ENCODE measurements around the gene CES2. TPM values are rescaled to one million over a fixed set of nuclear protein-coding genes. Genes with fewer than 3 reads are reported as not detected.

The CES2 gene
- total and polyA plus RNA-seq, 10 donors: 8.0 to 48.1 (median 32.1) TPM

- no peak overlapping the region for H3K4me3 ChIP-seq
- TF ChIP-seq CTCF (IDR thresholded peaks at IDR 0.05 in 8 of 11, conservative IDR thresholded peaks at IDR 0.05 in 3 of 11): no peak
- TF ChIP-seq POLR2AphosphoS5 (IDR thresholded peaks at IDR 0.05): no peak
- no peak for TF ChIP-seq POLR2A (IDR thresholded peaks at IDR 0.05)
- H3K9me3 ChIP-seq: no peaks in the 10 kb centered on the region
- no peak overlapping the region for H3K27ac ChIP-seq
- H3K27me3 ChIP-seq (replicated peaks in 1 of 7): peaks cover 0 to 5% (median 0%) of the 10 kb centered on the region in 7 donors
- no peaks in the 10 kb centered on the region for H3K36me3 ChIP-seq
- WGBS, 5 donors: 69 to 80% (median 77%) methylated on average over 4 to 6 of the region's 6 CpGs
- intact Hi-C loops (cut with DNase I; ENCODE audit: low total_unique reads): no loop called here
- no peak for DNase-seq
- H3K4me1 ChIP-seq: peaks cover 0 to 35% (median 6%) of the 10 kb centered on the region in 6 donors
Observed at GRCh38 chr16:66964049-66964448, 28.7 kb downstream of the CES2 start.

GRCh38 chr16:66968847-66969246, 33.5 kb downstream of the CES2 start:
- TF ChIP-seq CTCF (IDR thresholded peaks at IDR 0.05 in 8 of 11, conservative IDR thresholded peaks at IDR 0.05 in 3 of 11) (no peak), POLR2AphosphoS5 (IDR thresholded peaks at IDR 0.05) (no peak), POLR2A (IDR thresholded peaks at IDR 0.05) (no peak)
- DNase-seq: no peak
- no peak overlapping the region for H3K27ac ChIP-seq
- H3K9me3 ChIP-seq: no peaks in the 10 kb centered on the region
- WGBS, 5 donors: 86 to 97% (median 91%) methylated on average over 4 to 5 of the region's 5 CpGs
- no peaks in the 10 kb centered on the region for H3K4me1 ChIP-seq
- no peaks in the 10 kb centered on the region for H3K36me3 ChIP-seq
- no peak overlapping the region for H3K4me3 ChIP-seq
- intact Hi-C loops (cut with DNase I; ENCODE audit: low total_unique reads): no loop called here
- peaks cover 0 to 5% (median 0%) of the 10 kb centered on the region in 7 donors for H3K27me3 ChIP-seq (replicated peaks in 1 of 7)

DNA sequence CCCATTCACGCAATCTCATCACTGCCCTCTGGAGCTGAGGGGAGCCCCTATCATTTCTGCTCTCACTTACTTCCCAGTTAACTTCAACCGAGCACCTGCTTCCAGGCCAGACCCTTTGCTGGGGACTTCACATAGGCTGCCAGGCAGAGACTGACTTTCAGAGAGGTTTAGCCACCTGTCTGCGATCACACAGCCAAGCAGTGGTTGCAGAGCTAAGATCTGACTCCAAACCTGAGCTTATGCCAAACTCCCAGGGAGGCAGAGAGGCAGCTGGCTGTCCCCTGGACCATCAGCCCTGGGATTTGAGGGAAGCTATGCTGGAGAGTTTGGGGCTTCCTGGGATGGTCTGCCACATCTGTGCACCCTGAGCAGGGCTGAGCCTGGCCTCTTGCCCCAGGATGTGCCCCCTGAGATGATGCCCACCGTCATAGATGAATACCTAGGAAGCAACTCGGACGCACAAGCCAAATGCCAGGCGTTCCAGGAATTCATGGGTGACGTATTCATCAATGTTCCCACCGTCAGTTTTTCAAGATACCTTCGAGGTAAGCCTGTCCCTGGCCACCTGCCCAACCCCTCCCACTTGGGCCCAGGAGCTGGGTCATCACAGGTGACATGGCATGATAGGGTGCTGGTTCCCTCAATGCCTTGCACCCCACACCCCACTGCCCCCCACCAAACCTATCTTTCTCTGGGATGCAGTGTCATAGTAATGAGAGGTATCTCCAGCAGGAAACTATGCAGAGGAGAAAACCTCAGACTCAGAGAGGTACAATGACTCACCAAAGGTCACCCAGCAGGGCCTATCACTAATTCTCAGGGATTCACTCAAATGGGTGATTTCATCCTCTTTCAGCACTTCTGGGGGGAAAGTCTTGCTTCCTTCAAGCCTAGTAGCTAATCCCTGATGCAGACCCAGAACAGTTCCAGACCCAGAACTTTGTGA, 35.7 kb downstream of the CES2 start:
- WGBS, 5 donors: 82 to 88% (median 86%) methylated on average over 10 of the region's 10 CpGs
- Histone ChIP-seq H3K4me1 (no peaks in the 10 kb centered on the region), H3K36me3 (no peaks in the 10 kb centered on the region), H3K27me3 (replicated peaks in 1 of 7) (peaks cover 0 to 3% (median 0%) of the 10 kb centered on the region in 7 donors), H3K4me3 (no peak overlapping the region), H3K9me3 (no peaks in the 10 kb centered on the region), H3K27ac (no peak overlapping the region)
- intact Hi-C loops (cut with DNase I; ENCODE audit: low total_unique reads): no loop called here
- DNase-seq: no peak
- no peak for TF ChIP-seq POLR2AphosphoS5 (IDR thresholded peaks at IDR 0.05)
- no peak for TF ChIP-seq POLR2A (IDR thresholded peaks at IDR 0.05)
- TF ChIP-seq CTCF (IDR thresholded peaks at IDR 0.05 in 8 of 11, conservative IDR thresholded peaks at IDR 0.05 in 3 of 11): no peak

DNA sequence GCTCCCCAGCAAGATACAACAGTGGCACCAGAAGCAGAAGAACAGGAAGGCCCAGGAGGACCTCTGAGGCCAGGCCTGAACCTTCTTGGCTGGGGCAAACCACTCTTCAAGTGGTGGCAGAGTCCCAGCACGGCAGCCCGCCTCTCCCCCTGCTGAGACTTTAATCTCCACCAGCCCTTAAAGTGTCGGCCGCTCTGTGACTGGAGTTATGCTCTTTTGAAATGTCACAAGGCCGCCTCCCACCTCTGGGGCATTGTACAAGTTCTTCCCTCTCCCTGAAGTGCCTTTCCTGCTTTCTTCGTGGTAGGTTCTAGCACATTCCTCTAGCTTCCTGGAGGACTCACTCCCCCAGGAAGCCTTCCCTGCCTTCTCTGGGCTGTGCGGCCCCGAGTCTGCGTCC, 37.7 kb downstream of the CES2 start:
- Histone ChIP-seq H3K27me3 (replicated peaks in 1 of 7) (peaks cover 0 to 10% (median 0%) of the 10 kb centered on the region in 7 donors), H3K9me3 (no peaks in the 10 kb centered on the region), H3K4me1 (peaks cover 0 to 7% (median 6%) of the 10 kb centered on the region in 6 donors), H3K36me3 (no peaks in the 10 kb centered on the region), H3K4me3 (no peak overlapping the region), H3K27ac (no peak overlapping the region)
- 67 to 81% (median 77%) methylated on average over 9 of the region's 9 CpGs for WGBS, 5 donors
- DNase-seq: no peak
- intact Hi-C loops (cut with DNase I; ENCODE audit: low total_unique reads): no loop called here
- TF ChIP-seq POLR2AphosphoS5 (IDR thresholded peaks at IDR 0.05): no peak
- no peak for TF ChIP-seq CTCF (IDR thresholded peaks at IDR 0.05 in 8 of 11, conservative IDR thresholded peaks at IDR 0.05 in 3 of 11)
